ENCODE data around the gene ARHGAP20. TPM values are rescaled to one million over a fixed set of nuclear protein-coding genes. Genes with fewer than 3 reads are reported as not detected.

The ARHGAP20 gene
- total RNA-seq, 1 experiment from 2014 or later = 7.9 TPM

- H3K27me3 ChIP-seq (replicated peaks; ENCODE audit: insufficient read depth, low read depth, low read length, poor library complexity) = no peaks in the 10 kb centered on the region
- H3K27ac ChIP-seq (ENCODE audit: low read depth, low read length, poor library complexity, severe bottlenecking) = no peak overlapping the region
- H3K4me3 ChIP-seq (ENCODE audit: low read depth, low read length, poor library complexity, severe bottlenecking) = no peak overlapping the region
- H3K9me3 ChIP-seq (ENCODE audit: low read depth, low read length, poor library complexity, severe bottlenecking) = no peaks in the 10 kb centered on the region
- no peak for TF ChIP-seq CTCF (conservative IDR thresholded peaks at IDR 0.05; ENCODE audit: low read depth, low read length)
- TF ChIP-seq EZH2 (IDR thresholded peaks at IDR 0.05; ENCODE audit: borderline replicate concordance, low read depth, low read length, poor library complexity, severe bottlenecking) = no peak
- BruUV-seq (replicated peaks) = no TSS peak
- ChIA-PET CTCF (no interaction called here), POLR2A (ENCODE audit: low non-redundant PET) (no interaction called here)
- peak; percentile 17 for DNase-seq (ENCODE audit: low spot score)
- no peaks in the 10 kb centered on the region for H3K36me3 ChIP-seq (ENCODE audit: insufficient read depth, low read length, poor library complexity, severe bottlenecking)
- intact Hi-C loops (cut with micrococcal nuclease; ENCODE audit: unreplicated experiment) = no loop called here
- H3K4me1 ChIP-seq (ENCODE audit: insufficient read depth, low read length, poor library complexity, severe bottlenecking) = peaks cover 30% of the 10 kb centered on the region
Observed at GRCh38 chr11:110691926-110692325, 20.3 kb downstream of the ARHGAP20 start.

GRCh38 chr11:110689306-110689705 lies 22.9 kb downstream of the ARHGAP20 start:
- no peak for TF ChIP-seq EZH2 (IDR thresholded peaks at IDR 0.05; ENCODE audit: borderline replicate concordance, low read depth, low read length, poor library complexity, severe bottlenecking)
- TF ChIP-seq CTCF (conservative IDR thresholded peaks at IDR 0.05; ENCODE audit: low read depth, low read length) = no peak
- Histone ChIP-seq H3K9me3 (ENCODE audit: low read depth, low read length, poor library complexity, severe bottlenecking) (no peaks in the 10 kb centered on the region), H3K4me3 (ENCODE audit: low read depth, low read length, poor library complexity, severe bottlenecking) (no peak overlapping the region), H3K36me3 (ENCODE audit: insufficient read depth, low read length, poor library complexity, severe bottlenecking) (no peaks in the 10 kb centered on the region), H3K4me1 (ENCODE audit: insufficient read depth, low read length, poor library complexity, severe bottlenecking) (peaks cover 30% of the 10 kb centered on the region), H3K27ac (ENCODE audit: low read depth, low read length, poor library complexity, severe bottlenecking) (no peak overlapping the region), H3K27me3 (replicated peaks; ENCODE audit: insufficient read depth, low read depth, low read length, poor library complexity) (no peaks in the 10 kb centered on the region)
- no peak for DNase-seq (ENCODE audit: low spot score)
- intact Hi-C loops (cut with micrococcal nuclease; ENCODE audit: unreplicated experiment) = no loop called here
- ChIA-PET CTCF (no interaction called here), POLR2A (ENCODE audit: low non-redundant PET) (no interaction called here)
- BruUV-seq (replicated peaks) = no TSS peak

- Histone ChIP-seq H3K4me3 (ENCODE audit: low read depth, low read length, poor library complexity, severe bottlenecking) (no peak overlapping the region), H3K36me3 (ENCODE audit: insufficient read depth, low read length, poor library complexity, severe bottlenecking) (no peaks in the 10 kb centered on the region), H3K4me1 (ENCODE audit: insufficient read depth, low read length, poor library complexity, severe bottlenecking) (peaks cover 18% of the 10 kb centered on the region), H3K27ac (ENCODE audit: low read depth, low read length, poor library complexity, severe bottlenecking) (no peak overlapping the region), H3K27me3 (replicated peaks; ENCODE audit: insufficient read depth, low read depth, low read length, poor library complexity) (no peaks in the 10 kb centered on the region), H3K9me3 (ENCODE audit: low read depth, low read length, poor library complexity, severe bottlenecking) (no peaks in the 10 kb centered on the region)
- ChIA-PET POLR2A (ENCODE audit: low non-redundant PET) (no interaction called here), CTCF (no interaction called here)
- intact Hi-C loops (cut with micrococcal nuclease; ENCODE audit: unreplicated experiment) = no loop called here
- DNase-seq (ENCODE audit: low spot score) = no peak
- TF ChIP-seq CTCF (conservative IDR thresholded peaks at IDR 0.05; ENCODE audit: low read depth, low read length) = no peak
- no peak for TF ChIP-seq EZH2 (IDR thresholded peaks at IDR 0.05; ENCODE audit: borderline replicate concordance, low read depth, low read length, poor library complexity, severe bottlenecking)
- BruUV-seq (replicated peaks) = no TSS peak
Observed at GRCh38 chr11:110679323-110679975, 32.8 kb downstream of the ARHGAP20 start.
